GM10248 (cell line): ENCODE data around the gene ZNF367.

Experiments
- CTCF ChIA-PET: fragments of 300-600 bp; sonication (Branson Sonifier 250); formaldehyde crosslinking; extraction: SDS; loops from one replicate; lab custom pipeline; 2021; ENCODE audit warnings: antibody characterized with exemption; lab: Yijun Ruan, JAX
- POLR2A ChIA-PET: fragments of 350-650 bp; sonication (Branson Sonifier 250); formaldehyde crosslinking; extraction: SDS; loops from one replicate; lab custom pipeline; 2020; ENCODE audit warnings: antibody characterized with exemption; lab: Yijun Ruan, JAX
- DNase-seq: peaks from one replicate; pipeline ENCODE4 v3.0.0; 2012; ENCODE audit errors: extremely low spot score
- CTCF ChIP-seq: IDR thresholded peaks from 2 replicates; pipeline ENCODE4 v1.5.1; 2012; ENCODE audit warnings: mild to moderate bottlenecking, low read depth; ENCODE audit errors: extremely low read depth, missing control alignments, control extremely low read depth

ZNF367 gene

GRCh38 chr9:96441798-96442445 is 23.8 kb upstream of the ZNF367 start:
- POLR2A ChIA-PET, result no interaction called here
- TF ChIP-seq CTCF, result peak; percentile 49
- DNase-seq, result peak; percentile 47
- CTCF ChIA-PET, result interaction anchor here (0.7 to 4.0 kb wide), 24 partner anchors 8 to 225 kb away, joined by 3 to 28 read pairs (median 4); partner anchors contain the start of genes HABP4 and PRXL2C

GRCh38 chr9:96440671-96441199 is 22.6 kb upstream of the ZNF367 start:
- ChIA-PET POLR2A (no interaction called here), CTCF (interaction anchor here (1.4 to 4.0 kb wide), 4 partner anchors 9 to 226 kb away, joined by 7 to 28 read pairs (median 13); partner anchors contain the start of gene HABP4)
- TF ChIP-seq CTCF, result no peak
- DNase-seq, result no peak

GRCh38 chr9:96437454-96437853 is 19.3 kb upstream of the ZNF367 start:
- POLR2A ChIA-PET, result no interaction called here
- CTCF ChIA-PET, result no interaction called here
- no peak for DNase-seq
- no peak for TF ChIP-seq CTCF

- TF ChIP-seq CTCF, result no peak
- no peak for DNase-seq
- CTCF ChIA-PET, result interaction anchor here (0.9 to 2.7 kb wide), 2 partner anchors 8 to 11 kb away, joined by 4 to 11 read pairs; no protein-coding TSS in a partner anchor
- POLR2A ChIA-PET, result no interaction called here
These were observed 18.4 kb upstream of the ZNF367 start for GRCh38 chr9:96436456-96437126.

- CTCF ChIA-PET, result interaction anchor here (0.9 to 2.7 kb wide), 4 partner anchors 8 to 14 kb away, joined by 3 to 11 read pairs (median 8); partner anchors contain the start of gene HABP4
- no peak for TF ChIP-seq CTCF
- POLR2A ChIA-PET, result no interaction called here
- no peak for DNase-seq
These were observed 17.9 kb upstream of the ZNF367 start for GRCh38 chr9:96436063-96436455.

GRCh38 chr9:96435345-96435744 is 17.2 kb upstream of the ZNF367 start:
- no peak for TF ChIP-seq CTCF
- DNase-seq, result no peak
- ChIA-PET POLR2A (no interaction called here), CTCF (interaction anchor here (0.9 to 2.7 kb wide), 4 partner anchors 9 to 15 kb away, joined by 3 to 11 read pairs (median 8); partner anchors contain the start of gene HABP4)
